OCI-M2 (cell line): Measurements from ENCODE around the gene TMEM229B.

ENCODE experiments used
- DNase-seq: peaks from one replicate; lab custom pipeline; 2025; ENCODE audit not compliant: unreplicated experiment; lab: John Stamatoyannopoulos, UW

Gene TMEM229B

GRCh38 chr14:67490196-67490595 lies 1.7 kb upstream of the TMEM229B start:
- no peak for DNase-seq

GRCh38 chr14:67487332-67487731 lies 1.2 kb downstream of the TMEM229B start:
- DNase-seq, result no peak

GRCh38 chr14:67486890-67487289 lies 1.6 kb downstream of the TMEM229B start:
- no peak for DNase-seq

GRCh38 chr14:67485501-67486095 lies 2.9 kb downstream of the TMEM229B start:
- no peak for DNase-seq

- no peak for DNase-seq
Measured at GRCh38 chr14:67483579-67484285, 4.8 kb downstream of the TMEM229B start.

GRCh38 chr14:67482231-67483164 lies 6.0 kb downstream of the TMEM229B start:
- DNase-seq, result no peak

GRCh38 chr14:67480011-67480410 lies 8.5 kb downstream of the TMEM229B start:
- DNase-seq, result no peak

GRCh38 chr14:67478800-67479084 lies 9.8 kb downstream of the TMEM229B start:
- DNase-seq, result no peak

- no peak for DNase-seq
Measured at GRCh38 chr14:67477926-67478799, 10.4 kb downstream of the TMEM229B start.

- DNase-seq, result no peak
Measured at GRCh38 chr14:67474366-67474765, 14.2 kb downstream of the TMEM229B start.

- no peak for DNase-seq
Measured at GRCh38 chr14:67473290-67474082, 15.0 kb downstream of the TMEM229B start.

GRCh38 chr14:67472726-67473125 lies 15.8 kb downstream of the TMEM229B start:
- no peak for DNase-seq

- DNase-seq, result no peak
Measured at GRCh38 chr14:67469954-67470353, 18.6 kb downstream of the TMEM229B start.

GRCh38 chr14:67468378-67468730 lies 20.2 kb downstream of the TMEM229B start:
- DNase-seq, result no peak

GRCh38 chr14:67467134-67467533 lies 21.4 kb downstream of the TMEM229B start:
- no peak for DNase-seq

- DNase-seq, result no peak
Measured at GRCh38 chr14:67464879-67465278, 23.6 kb downstream of the TMEM229B start.

GRCh38 chr14:67464377-67464776 lies 24.1 kb downstream of the TMEM229B start:
- no peak for DNase-seq

GRCh38 chr14:67463900-67464299 lies 24.6 kb downstream of the TMEM229B start:
- no peak for DNase-seq

- DNase-seq, result no peak
Measured at GRCh38 chr14:67461996-67462395, 26.5 kb downstream of the TMEM229B start.

GRCh38 chr14:67461341-67461985 lies 27.1 kb downstream of the TMEM229B start:
- DNase-seq, result no peak
